Esophagus squamous epithelium (tissue), 5 donors: ENCODE results near the gene MRPL33. TPM values are rescaled to one million over a fixed set of nuclear protein-coding genes. Genes with fewer than 3 reads are reported as not detected.
A peak's percentile ranks its signal among the peaks of the same experiment; 100 is the strongest.

Source experiments
- DNase-seq: peaks from one replicate; lab custom pipeline; 2025; lab: John Stamatoyannopoulos, UW
- H3K27ac ChIP-seq, 4 donors: fragments of 200-600 bp; sonication (generic); one replicate each; pipeline ENCODE4 v1.5.1; 2016 to 2019; ENCODE audit warnings: mild to moderate bottlenecking in 1 of 4
- H3K27me3 ChIP-seq, 4 donors: fragments of 200-600 bp; sonication (generic); 1 replicate in 3 of 4; 2 replicates in 1 of 4; pipeline versions ENCODE4 v1.5.1 to v1.6.0; 2017 to 2021; ENCODE audit warnings: antibody characterized with exemption in 1 of 4
- H3K36me3 ChIP-seq, 3 donors: fragments of 200-600 bp; sonication (generic); one replicate each; pipeline ENCODE4 v1.5.1; 2016 to 2019
- H3K4me1 ChIP-seq, 3 donors: fragments of 200-600 bp; sonication (generic); one replicate each; pipeline ENCODE4 v1.5.1; 2017 to 2019
- H3K4me3 ChIP-seq, 4 donors: fragments of 200-600 bp; sonication (generic); 1 replicate in 3 of 4; 2 replicates in 1 of 4; pipeline ENCODE4 v1.5.1; 2016 to 2019; ENCODE audit warnings: mild to moderate bottlenecking in 2 of 4, moderate library complexity in 1 of 4
- H3K9me3 ChIP-seq, 3 donors: fragments of 200-600 bp; sonication (generic); one replicate each; pipeline ENCODE4 v1.5.1; 2016 to 2019
- CTCF ChIP-seq, 6 experiments: fragments of 450-650 bp in 4 of 6; fragments of 200-600 bp in 2 of 6; sonication (generic) in 2 of 6; IDR thresholded peaks; one replicate each; pipeline ENCODE4 v1.5.1; 2016 to 2019; ENCODE audit warnings: antibody characterized with exemption in 6 of 6, mild to moderate bottlenecking in 4 of 6, moderate library complexity in 4 of 6
- POLR2A ChIP-seq, 4 donors: fragments of 450-650 bp; IDR thresholded peaks; one replicate each; pipeline ENCODE4 v1.6.1; 2017; ENCODE audit warnings: antibody characterized with exemption in 4 of 4, mild to moderate bottlenecking in 4 of 4, moderate library complexity in 3 of 4
- WGBS, 2 donors: methylation state at CpG; one replicate each; pipeline ENCODE4 v1.1.5; 2018; 5-methylcytosine and 5-hydroxymethylcytosine counted together
- intact Hi-C: fragments of 100-400 bp; cut with DNase I; formaldehyde crosslinking; loops from one replicate; pipeline ENCODE4 v1.15.0; 2022
- total RNA-seq, 4 donors: library from RNA; depleted of rRNA; stranded (reverse); fragments of >200 nt; gene quantifications; one replicate each; pipeline ENCODE4 v1.1.0, GENCODE V29; 2016
- donor health status: DM: yes; HTN: yes; CAD: no.

MRPL33 gene
- total RNA-seq, 4 donors from 2014 or later = 50.4 to 114 (median 70.9) TPM

- no peak for DNase-seq
- intact Hi-C loops = no loop called here
- Histone ChIP-seq H3K9me3 (no peaks in the 10 kb centered on the region), H3K27me3 (no peaks in the 10 kb centered on the region), H3K4me1 (peaks cover 0 to 22% (median 4%) of the 10 kb centered on the region in 3 donors), H3K27ac (no peak overlapping the region), H3K36me3 (no peaks in the 10 kb centered on the region), H3K4me3 (no peak overlapping the region)
- WGBS, 2 donors = 77 to 100% methylated on average over 2 of the region's 2 CpGs
- TF ChIP-seq POLR2A (IDR thresholded peaks at IDR 0.05) = no peak
- TF ChIP-seq CTCF (IDR thresholded peaks at IDR 0.05) = no peak
Measured at GRCh38 chr2:27803046-27803445, 31.5 kb downstream of the MRPL33 start.

- Histone ChIP-seq H3K36me3 (no peaks in the 10 kb centered on the region), H3K27ac (no peak overlapping the region), H3K27me3 (no peaks in the 10 kb centered on the region), H3K4me3 (no peak overlapping the region), H3K4me1 (peaks cover 0 to 20% (median 4%) of the 10 kb centered on the region in 3 donors), H3K9me3 (no peaks in the 10 kb centered on the region)
- TF ChIP-seq POLR2A (IDR thresholded peaks at IDR 0.05) = no peak
- no peak for TF ChIP-seq CTCF (IDR thresholded peaks at IDR 0.05)
- intact Hi-C loops = no loop called here
- DNase-seq = no peak
Measured at GRCh38 chr2:27804146-27804545, 32.6 kb downstream of the MRPL33 start.

GRCh38 chr2:27805180-27805579 lies 33.7 kb downstream of the MRPL33 start:
- H3K4me1 ChIP-seq = peaks cover 4 to 24% (median 5%) of the 10 kb centered on the region in 3 donors
- 72 to 82% methylated on average over 3 of the region's 3 CpGs for WGBS, 2 donors
- intact Hi-C loops = no loop called here
- DNase-seq = no peak
- H3K27ac ChIP-seq = no peak overlapping the region
- TF ChIP-seq POLR2A (IDR thresholded peaks at IDR 0.05) (no peak), CTCF (IDR thresholded peaks at IDR 0.05) (no peak)
- H3K27me3 ChIP-seq = no peaks in the 10 kb centered on the region
- no peaks in the 10 kb centered on the region for H3K36me3 ChIP-seq
- no peak overlapping the region for H3K4me3 ChIP-seq
- H3K9me3 ChIP-seq = no peaks in the 10 kb centered on the region

GRCh38 chr2:27806311-27807059 lies 35.0 kb downstream of the MRPL33 start:
- 57 to 78% methylated on average over 5 of the region's 5 CpGs for WGBS, 2 donors
- no peak for DNase-seq
- peaks cover 4 to 26% (median 7%) of the 10 kb centered on the region in 3 donors for H3K4me1 ChIP-seq
- H3K27ac ChIP-seq = no peak overlapping the region
- H3K27me3 ChIP-seq = no peaks in the 10 kb centered on the region
- no peak for TF ChIP-seq POLR2A (IDR thresholded peaks at IDR 0.05)
- no peak for TF ChIP-seq CTCF (IDR thresholded peaks at IDR 0.05)
- no peak overlapping the region for H3K4me3 ChIP-seq
- intact Hi-C loops = no loop called here
- no peaks in the 10 kb centered on the region for H3K36me3 ChIP-seq
- H3K9me3 ChIP-seq = no peaks in the 10 kb centered on the region

- no peak overlapping the region for H3K4me3 ChIP-seq
- no peaks in the 10 kb centered on the region for H3K36me3 ChIP-seq
- peaks cover 4 to 26% (median 7%) of the 10 kb centered on the region in 3 donors for H3K4me1 ChIP-seq
- H3K27ac ChIP-seq = no peak overlapping the region
- no peaks in the 10 kb centered on the region for H3K27me3 ChIP-seq
- TF ChIP-seq CTCF (IDR thresholded peaks at IDR 0.05) (peak in 5 of 6 experiments; percentile 38 to 64 (median 49)), POLR2A (IDR thresholded peaks at IDR 0.05) (no peak)
- DNase-seq = no peak
- WGBS, 2 donors = 88 to 89% methylated on average over 3 of the region's 4 CpGs
- H3K9me3 ChIP-seq = no peaks in the 10 kb centered on the region
- intact Hi-C loops = no loop called here
Measured at GRCh38 chr2:27807476-27807875, 36.0 kb downstream of the MRPL33 start.
